ENCODE results near the gene UBA5. TPM values are rescaled to one million over a fixed set of nuclear protein-coding genes. Genes with fewer than 3 reads are reported as not detected.

Gene UBA5
- total and polyA plus RNA-seq, 9 of the 15 experiments (the other 6 are each of a cell fraction or from before 2014, with no cell fraction given) = 8.1 to 71.1 (median 29.4) TPM

DNA sequence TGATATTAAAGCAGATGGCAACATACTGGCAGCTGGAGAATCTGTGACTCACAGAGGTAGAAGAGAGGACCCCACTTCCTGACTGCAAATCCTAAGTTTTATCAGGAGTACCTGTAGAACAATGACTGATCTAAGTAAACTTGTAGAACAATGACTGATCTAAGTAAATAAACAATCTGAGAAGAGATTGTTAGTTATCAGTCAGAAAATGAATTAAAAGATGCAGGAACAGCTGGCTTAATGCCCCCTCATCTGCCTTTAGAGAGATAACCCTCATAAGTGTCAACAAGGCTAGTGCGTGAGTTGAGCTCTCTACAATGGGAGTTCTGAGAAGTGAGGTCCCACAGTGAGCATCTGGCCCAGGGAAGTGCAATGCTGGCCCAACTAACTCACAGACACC, 15.1 kb upstream of the UBA5 start:
- TF ChIP-seq, protein P1, sequence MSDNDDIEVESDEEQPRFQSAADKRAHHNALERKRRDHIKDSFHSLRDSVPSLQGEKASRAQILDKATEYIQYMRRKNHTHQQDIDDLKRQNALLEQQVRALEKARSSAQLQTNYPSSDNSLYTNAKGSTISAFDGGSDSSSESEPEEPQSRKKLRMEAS (CRISPR knock-in tag; IDR thresholded peaks at IDR 0.05) = no peak
- TF ChIP-seq ZNF785 (CRISPR knock-in tag; IDR thresholded peaks at IDR 0.05) (no peak), ZNF174 (CRISPR knock-in tag; IDR thresholded peaks at IDR 0.05) (no peak), SRSF9 (IDR thresholded peaks at IDR 0.05; ENCODE audit: borderline replicate concordance, low read depth, low read length) (no peak), SAFB2 (IDR thresholded peaks at IDR 0.05; ENCODE audit: borderline replicate concordance, low read depth, low read length, severe bottlenecking) (no peak), NFIX (CRISPR knock-in tag; IDR thresholded peaks at IDR 0.05; ENCODE audit: low read depth) (no peak), CBFA2T2 (conservative IDR thresholded peaks at IDR 0.05) (peak; percentile 11; the same call in 1 of the 2 replicates), ETV1 (tag; conservative IDR thresholded peaks at IDR 0.05; ENCODE audit: low read depth) (no peak), CBFA2T3 (IDR thresholded peaks at IDR 0.05) (peak; percentile 34; the same call in 1 of the 2 replicates), ZNF561 (CRISPR knock-in tag; conservative IDR thresholded peaks at IDR 0.05) (no peak), STAG1 (CRISPR knock-in tag; IDR thresholded peaks at IDR 0.05; ENCODE audit: borderline replicate concordance) (no peak), ESRRA (IDR thresholded peaks at IDR 0.05; ENCODE audit: borderline replicate concordance, low read depth) (no peak)
- TF ChIP-seq, protein P2, sequence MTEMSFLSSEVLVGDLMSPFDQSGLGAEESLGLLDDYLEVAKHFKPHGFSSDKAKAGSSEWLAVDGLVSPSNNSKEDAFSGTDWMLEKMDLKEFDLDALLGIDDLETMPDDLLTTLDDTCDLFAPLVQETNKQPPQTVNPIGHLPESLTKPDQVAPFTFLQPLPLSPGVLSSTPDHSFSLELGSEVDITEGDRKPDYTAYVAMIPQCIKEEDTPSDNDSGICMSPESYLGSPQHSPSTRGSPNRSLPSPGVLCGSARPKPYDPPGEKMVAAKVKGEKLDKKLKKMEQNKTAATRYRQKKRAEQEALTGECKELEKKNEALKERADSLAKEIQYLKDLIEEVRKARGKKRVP (CRISPR knock-in tag; IDR thresholded peaks at IDR 0.05) = no peak
- Histone ChIP-seq H3K9ac (ENCODE audit: insufficient read depth in 1 of 2, low read depth in 2 of 2, low read length in 2 of 2) (no peak overlapping the region), H3K27me3 (ENCODE audit: control insufficient read depth in 2 of 2, insufficient read depth in 2 of 2, low read length in 2 of 2) (no peaks in the 10 kb centered on the region), H3K27ac (ENCODE audit: extremely low read depth, low read depth, low read length) (no peak overlapping the region), H3K9me3 (replicated peaks; ENCODE audit: control insufficient read depth, insufficient read depth, low read depth, low read length) (no peaks in the 10 kb centered on the region), H2AFZ (ENCODE audit: low read depth, low read length) (no peak overlapping the region), H3K79me2 (ENCODE audit: control insufficient read depth, insufficient read depth, low read length) (no peaks in the 10 kb centered on the region), H3K9me1 (ENCODE audit: control insufficient read depth, insufficient read depth, low read length) (no peaks in the 10 kb centered on the region), H3K36me3 (ENCODE audit: control insufficient read depth, insufficient read depth, low read length) (no peaks in the 10 kb centered on the region), H3K4me3 (no peak overlapping the region), H4K20me1 (replicated peaks; ENCODE audit: control insufficient read depth, insufficient read depth, low read length) (0 out of 2 replicates have a peak, but pooled peaks cover 3% of the 10 kb centered on the region), H3K4me2 (ENCODE audit: insufficient read depth, low read length) (no peak overlapping the region), H3K4me1 (replicated peaks in 1 of 2; ENCODE audit: control insufficient read depth in 2 of 2, insufficient read depth in 2 of 2, low read length in 2 of 2) (no peaks in the 10 kb centered on the region)
- WGBS (ENCODE audit: insufficient coverage, low coverage, missing lambda C conversion rate) = 17% methylated on average over 1 of the region's 1 CpG
- intact Hi-C loops (cut with micrococcal nuclease) = loop anchor here (10.0 kb wide), 1 partner anchor 390 kb away; no protein-coding TSS in a partner anchor
- CTCF ChIA-PET (ENCODE audit: low intra/inter-chr PET ratio) = no interaction called here
- BruUV-seq (replicated peaks) = no TSS peak
- in situ Hi-C loops (cut with MboI) = no loop called here
- peak in 1 of 4 experiments; percentile 8 for DNase-seq (ENCODE audit: extremely low read depth in 1 of 4, low spot score in 3 of 4)
- no peak for ATAC-seq
- POLR2A ChIA-PET = interaction anchor here (1.4 kb wide), 1 partner anchor 14 kb away, joined by 3 read pairs; the partner anchor contains the start of gene ACAD11
- no peak for FAIRE-seq

Measured in K562 (cell line).